SK-N-SH (cell line): ENCODE data around the gene FRMD4B. TPM values are rescaled to one million over a fixed set of nuclear protein-coding genes. Genes with fewer than 3 reads are reported as not detected.

Source experiments
- CTCF ChIA-PET: fragments of 300-600, 350-600 bp; formaldehyde crosslinking; extraction: SDS; loops from one replicate; lab custom pipeline; 2021; lab: Yijun Ruan, JAX
- POLR2A ChIA-PET: fragments of 350-600 bp; sonication (Branson Sonifier 250); formaldehyde crosslinking; extraction: SDS; loops from one replicate; lab custom pipeline; 2020; ENCODE audit warnings: antibody characterized with exemption, inconsistent platforms; lab: Yijun Ruan, JAX
- DNase-seq: peaks from one replicate; pipeline ENCODE4 v3.0.0; 2012
- H2AFZ ChIP-seq: fragments of 200-600 bp; sonication (generic); 2 replicates; pipeline ENCODE4 v1.8.1; 2016; ENCODE audit warnings: antibody characterized with exemption, mild to moderate bottlenecking, low read depth
- H3F3A ChIP-seq: fragments of 200-600 bp; sonication (generic); replicated peaks from 2 replicates; pipeline ENCODE3; 2016; ENCODE audit warnings: antibody characterized with exemption, mild to moderate bottlenecking; ENCODE audit not compliant: insufficient read depth
- H3K27ac ChIP-seq, 2 experiments: fragments of 200-500 bp in 1 of 2; fragments of 200-600 bp in 1 of 2; sonication (Bioruptor generic) in 1 of 2; sonication (generic), shearing (Covaris generic) in 1 of 2; 2 replicates each; pipeline versions ENCODE4 v1.5.1 to v1.6.1; 2014 to 2016; ENCODE audit warnings: low read depth in 2 of 2, inconsistent platforms in 1 of 2, low read length in 1 of 2, mild to moderate bottlenecking in 1 of 2, mixed read lengths in 1 of 2
- H3K27me3 ChIP-seq: fragments of 200-600 bp; sonication (generic), shearing (Covaris generic); 2 replicates; pipeline ENCODE4 v1.6.1; 2016; ENCODE audit warnings: mixed run types; ENCODE audit not compliant: insufficient read depth
- H3K36me3 ChIP-seq, 2 experiments: fragments of 200-500 bp in 1 of 2; fragments of 200-600 bp in 1 of 2; sonication (Bioruptor generic) in 1 of 2; sonication (generic) in 1 of 2; replicated peaks in 1 of 2; 2 replicates each; pipeline versions ENCODE3 to v1.5.1; 2014 to 2016; ENCODE audit warnings: low read length in 1 of 2, mild to moderate bottlenecking in 1 of 2; ENCODE audit not compliant: insufficient read depth in 2 of 2, control insufficient read depth in 1 of 2
- H3K4me1 ChIP-seq, 2 experiments: fragments of 200-500 bp in 1 of 2; fragments of 200-600 bp in 1 of 2; sonication (Bioruptor generic) in 1 of 2; sonication (generic), shearing (Covaris generic) in 1 of 2; 2 replicates each; pipeline versions ENCODE4 v1.5.1 to v1.6.1; 2014 to 2016; ENCODE audit warnings: low read depth in 1 of 2, low read length in 1 of 2, mixed run types in 1 of 2; ENCODE audit not compliant: insufficient read depth in 2 of 2, control insufficient read depth in 1 of 2
- H3K4me2 ChIP-seq: fragments of 200-600 bp; sonication (generic), shearing (Covaris generic); 2 replicates; pipeline ENCODE4 v1.6.1; 2017; ENCODE audit warnings: mixed run types
- H3K4me3 ChIP-seq, 2 experiments: fragments of 200-500 bp in 1 of 2; fragments of 200-600 bp in 1 of 2; sonication (Bioruptor generic) in 1 of 2; sonication (generic), shearing (Covaris generic) in 1 of 2; 2 replicates each; pipeline versions ENCODE4 v1.5.1 to v1.8.1; 2014 to 2016; ENCODE audit warnings: low read depth in 2 of 2, inconsistent platforms in 1 of 2, low read length in 1 of 2, mild to moderate bottlenecking in 1 of 2, mixed read lengths in 1 of 2, moderate library complexity in 1 of 2
- H3K79me2 ChIP-seq: fragments of 200-600 bp; sonication (generic); 2 replicates; pipeline ENCODE4 v1.8.1; 2017; ENCODE audit warnings: mild to moderate bottlenecking; ENCODE audit not compliant: insufficient read depth
- H3K9ac ChIP-seq: fragments of 200-600 bp; sonication (generic); 2 replicates; pipeline ENCODE4 v1.6.1; 2017; ENCODE audit warnings: mixed run types
- H3K9me2 ChIP-seq: fragments of 200-600 bp; sonication (generic); 2 replicates; pipeline ENCODE4 v1.6.1; 2017; ENCODE audit warnings: mixed run types
- H3K9me3 ChIP-seq: fragments of 200-600 bp; sonication (generic); 2 replicates; pipeline ENCODE4 v1.6.1; 2017; ENCODE audit warnings: mixed run types, mild to moderate bottlenecking, moderate library complexity
- H4K20me1 ChIP-seq: fragments of 200-600 bp; sonication (generic); 2 replicates; pipeline ENCODE4 v1.6.1; 2017; ENCODE audit warnings: mild to moderate bottlenecking, mixed run types; ENCODE audit not compliant: insufficient read depth
- CHD2 ChIP-seq: fragments of 150-350 bp; IDR thresholded peaks from 2 replicates; pipeline ENCODE4 v1.6.1; 2018; ENCODE audit warnings: low read length; ENCODE audit not compliant: partially characterized antibody
- EP300 ChIP-seq, 2 experiments: IDR thresholded peaks; 2 replicates each; pipeline versions ENCODE4 v1.4.0 to v1.6.1; 2012; ENCODE audit warnings: borderline replicate concordance in 1 of 2, low read depth in 1 of 2, low read length in 1 of 2
- EZH2phosphoT487 ChIP-seq: fragments of 200-600 bp; sonication (generic); IDR thresholded peaks from 2 replicates; pipeline ENCODE4 v1.6.1; 2017; ENCODE audit warnings: low read depth, mixed run types, mild to moderate bottlenecking, antibody characterized with exemption, moderate library complexity, borderline replicate concordance
- FOXJ3 ChIP-seq: sonication (generic); formaldehyde crosslinking; IDR thresholded peaks from 2 replicates; pipeline ENCODE4 v1.5.1; 2020; ENCODE audit warnings: mild to moderate bottlenecking, missing genetic modification reagents
- FOXM1 ChIP-seq: IDR thresholded peaks from 2 replicates; pipeline ENCODE4 v1.4.0; 2012; ENCODE audit warnings: low read depth, mild to moderate bottlenecking
- GABPA ChIP-seq: IDR thresholded peaks from 2 replicates; pipeline ENCODE4 v1.4.0; 2012; ENCODE audit warnings: low read depth, mild to moderate bottlenecking
- GATA2 ChIP-seq: sonication (generic); formaldehyde crosslinking; IDR thresholded peaks from 2 replicates; pipeline ENCODE4 v1.5.0; 2020; ENCODE audit warnings: mild to moderate bottlenecking, missing genetic modification reagents
- MAX ChIP-seq: IDR thresholded peaks from 2 replicates; pipeline ENCODE4 v1.4.0; 2012; ENCODE audit warnings: low read depth
- MEF2A ChIP-seq: IDR thresholded peaks from 2 replicates; pipeline ENCODE4 v1.4.0; 2012; ENCODE audit warnings: low read depth, borderline replicate concordance
- PBX3 ChIP-seq: IDR thresholded peaks from 2 replicates; pipeline ENCODE4; 2012
- RAD21 ChIP-seq: IDR thresholded peaks from 2 replicates; pipeline ENCODE4 v1.6.1; 2012; ENCODE audit warnings: mild to moderate bottlenecking, low read length
- RCOR1 ChIP-seq: fragments of 150-350 bp; IDR thresholded peaks from 2 replicates; pipeline ENCODE4 v1.6.1; 2017; ENCODE audit warnings: antibody characterized with exemption, low read length
- SMC3 ChIP-seq: IDR thresholded peaks from 2 replicates; pipeline ENCODE4 v1.6.1; 2012; ENCODE audit warnings: low read depth, low read length, improper control_type of control experiment
- TEAD4 ChIP-seq: IDR thresholded peaks from 2 replicates; pipeline ENCODE4 v1.4.0; 2012; ENCODE audit warnings: mild to moderate bottlenecking, borderline replicate concordance; ENCODE audit not compliant: insufficient read depth
- USF1 ChIP-seq: IDR thresholded peaks from 2 replicates; pipeline ENCODE4 v1.4.0; 2012; ENCODE audit warnings: low read depth, borderline replicate concordance
- WGBS: methylation state at CpG from one replicate; pipeline ENCODE4 v1.1.6; 2017; ENCODE audit warnings: low lambda C conversion rate; 5-methylcytosine and 5-hydroxymethylcytosine counted together
- polyA plus RNA-seq, 3 experiments: library from polyadenylated mRNA; depleted of rRNA; stranded (reverse); fragments of >200 nt; gene quantifications; 2 replicates each; pipeline ENCODE4 v1.2.3, GENCODE V29; 2012

The FRMD4B gene
- polyA plus RNA-seq, 1 of the 3 experiments (the other 2 are of a cell fraction) = 0.53 TPM

GRCh38 chr3:69197455-69197854 lies 188.4 kb downstream of the FRMD4B start:
- no peaks in the 10 kb centered on the region for H3K79me2 ChIP-seq
- no peak overlapping the region for H3K4me3 ChIP-seq
- POLR2A ChIA-PET = no interaction called here
- H3F3A ChIP-seq = peaks cover 3% of the 10 kb centered on the region
- DNase-seq = no peak
- H3K4me2 ChIP-seq = no peak overlapping the region
- no peak overlapping the region for H2AFZ ChIP-seq
- no peak overlapping the region for H3K9ac ChIP-seq
- no peak overlapping the region for H3K27ac ChIP-seq
- TF ChIP-seq EP300 (IDR thresholded peaks at IDR 0.05; ENCODE audit: borderline replicate concordance in 1 of 2, low read depth in 1 of 2, low read length in 1 of 2) (no peak), FOXM1 (no peak), TEAD4 (no peak), GABPA (no peak), RAD21 (no peak), MEF2A (no peak), SMC3 (no peak), FOXJ3 (CRISPR knock-in tag) (no peak)
- TF ChIP-seq, all 33 proteins: peak for 0
- H3K27me3 ChIP-seq = no peaks in the 10 kb centered on the region
- H3K36me3 ChIP-seq = peaks cover 0 to 15% of the 10 kb centered on the region in 2 experiments
- WGBS = 92% methylated on average over 6 of the region's 6 CpGs
- CTCF ChIA-PET = no interaction called here
- H3K9me3 ChIP-seq = no peaks in the 10 kb centered on the region
- H4K20me1 ChIP-seq = no peaks in the 10 kb centered on the region
- no peaks in the 10 kb centered on the region for H3K9me2 ChIP-seq
- H3K4me1 ChIP-seq = no peaks in the 10 kb centered on the region

GRCh38 chr3:69196876-69197275 lies 189.0 kb downstream of the FRMD4B start:
- H3K36me3 ChIP-seq = peaks cover 0 to 15% of the 10 kb centered on the region in 2 experiments
- no peaks in the 10 kb centered on the region for H3K27me3 ChIP-seq
- no peak overlapping the region for H3K4me3 ChIP-seq
- WGBS = 92% methylated on average over 3 of the region's 3 CpGs
- H3K79me2 ChIP-seq = no peaks in the 10 kb centered on the region
- H3K9me2 ChIP-seq = no peaks in the 10 kb centered on the region
- peaks cover 3% of the 10 kb centered on the region for H3F3A ChIP-seq
- no peaks in the 10 kb centered on the region for H4K20me1 ChIP-seq
- H3K9me3 ChIP-seq = no peaks in the 10 kb centered on the region
- no peak for DNase-seq
- no peak overlapping the region for H3K4me2 ChIP-seq
- H3K27ac ChIP-seq = no peak overlapping the region
- no peak overlapping the region for H2AFZ ChIP-seq
- no peak overlapping the region for H3K9ac ChIP-seq
- H3K4me1 ChIP-seq = no peaks in the 10 kb centered on the region
- CTCF ChIA-PET = no interaction called here
- TF ChIP-seq CHD2 = no peak
- no peak for TF ChIP-seq USF1
- no peak for TF ChIP-seq EZH2phosphoT487
- no peak for TF ChIP-seq MAX
- TF ChIP-seq GABPA = no peak
- no peak for TF ChIP-seq MEF2A
- no peak for TF ChIP-seq GATA2
- TF ChIP-seq RCOR1 = no peak
- no peak for TF ChIP-seq PBX3
- no peak for TF ChIP-seq RAD21
- TF ChIP-seq, all 33 proteins: peak for 0
- POLR2A ChIA-PET = no interaction called here
